HG02840 (cell line): ENCODE results near the gene SPTBN1.

Experiments
- ATAC-seq: cut with Tn5 transposase; IDR thresholded peaks from one replicate; pipeline ENCODE4 v1.9.1; 2021; ENCODE audit warnings: mild to moderate bottlenecking, moderate library complexity, moderate number of reproducible peaks; ENCODE audit not compliant: unreplicated experiment, low FRiP score

SPTBN1 gene

GRCh38 chr2:54546923-54547720, 91.0 kb downstream of the SPTBN1 start:
- ATAC-seq, result no peak

- no peak for ATAC-seq
Measured at GRCh38 chr2:54549430-54549829, 93.3 kb downstream of the SPTBN1 start.

- no peak for ATAC-seq
Measured at GRCh38 chr2:54549917-54550518, 93.9 kb downstream of the SPTBN1 start.

GRCh38 chr2:54550547-54550946, 94.4 kb downstream of the SPTBN1 start:
- ATAC-seq, result no peak

- ATAC-seq, result peak; percentile 60
Measured at GRCh38 chr2:54551123-54551756, 95.1 kb downstream of the SPTBN1 start.

- ATAC-seq, result no peak
Measured at GRCh38 chr2:54553075-54553474, 96.9 kb downstream of the SPTBN1 start.

GRCh38 chr2:54553775-54554174, 97.6 kb downstream of the SPTBN1 start:
- ATAC-seq, result no peak

- ATAC-seq, result no peak
Measured at GRCh38 chr2:54555318-54555837, 99.3 kb downstream of the SPTBN1 start.

GRCh38 chr2:54556621-54557121, 100.5 kb downstream of the SPTBN1 start:
- ATAC-seq, result no peak

GRCh38 chr2:54557211-54557600, 101.1 kb downstream of the SPTBN1 start:
- no peak for ATAC-seq

- peak; percentile 35 for ATAC-seq
Measured at GRCh38 chr2:54557601-54558187, 101.6 kb downstream of the SPTBN1 start.

GRCh38 chr2:54558188-54559005, 102.3 kb downstream of the SPTBN1 start:
- peak; percentile 53 for ATAC-seq

- ATAC-seq, result peak; percentile 3
Measured at GRCh38 chr2:54559006-54559445, 102.9 kb downstream of the SPTBN1 start.

- ATAC-seq, result no peak
Measured at GRCh38 chr2:54559593-54560145, 103.5 kb downstream of the SPTBN1 start.

- peak; percentile 40 for ATAC-seq
Measured at GRCh38 chr2:54560146-54560881, 104.2 kb downstream of the SPTBN1 start.

GRCh38 chr2:54561010-54561409, 104.9 kb downstream of the SPTBN1 start:
- no peak for ATAC-seq

- no peak for ATAC-seq
Measured at GRCh38 chr2:54564439-54564838, 108.3 kb downstream of the SPTBN1 start.

GRCh38 chr2:54565551-54565950, 109.4 kb downstream of the SPTBN1 start:
- no peak for ATAC-seq

- no peak for ATAC-seq
Measured at GRCh38 chr2:54566896-54567295, 110.8 kb downstream of the SPTBN1 start.
